ENCODE data around the gene KCNMA1. TPM values are rescaled to one million over a fixed set of nuclear protein-coding genes. Genes with fewer than 3 reads are reported as not detected.

The KCNMA1 gene
- total and polyA plus RNA-seq, 10 donors = 9.3 to 114 (median 51.5) TPM

DNA sequence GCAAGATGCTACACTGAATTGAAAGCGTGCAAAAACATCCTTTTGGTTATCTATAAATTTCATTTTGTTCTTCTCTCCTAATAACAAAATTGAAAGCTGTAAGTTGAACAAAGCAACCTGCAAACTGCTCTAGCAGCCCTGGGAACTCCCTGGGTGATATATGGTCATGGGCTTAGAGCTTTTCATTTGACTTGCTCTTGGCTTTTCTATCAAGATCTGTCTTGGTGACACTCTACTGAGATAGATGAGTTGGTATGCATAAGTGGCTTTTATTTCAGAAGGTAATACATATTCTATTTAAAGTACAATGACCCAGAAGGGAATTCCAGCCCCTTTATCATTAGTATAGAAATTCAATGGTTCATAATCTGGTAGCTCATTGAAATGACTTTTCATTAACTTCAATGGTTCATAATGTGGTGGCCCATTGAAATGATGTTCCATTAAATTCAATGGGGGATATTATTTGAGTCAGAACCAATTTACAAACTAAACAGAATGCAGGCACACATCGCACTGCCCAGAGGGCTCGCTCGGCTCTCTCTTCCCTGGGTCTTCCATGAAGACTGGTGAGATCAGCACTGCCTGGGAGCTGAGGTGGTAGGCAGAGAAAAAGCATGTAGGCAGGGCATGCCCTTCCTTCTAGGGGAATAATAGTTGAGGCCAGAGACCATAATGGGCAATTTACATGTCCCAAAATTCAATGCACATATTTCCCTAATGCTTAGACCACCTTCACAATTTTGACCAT lies 10.1 kb upstream of the KCNMA1 start:
- Histone ChIP-seq H3K27me3 (replicated peaks in 1 of 7) (peaks cover 0 to 51% (median 0%) of the 10 kb centered on the region in 7 donors), H3K36me3 (no peaks in the 10 kb centered on the region), H3K4me1 (no peaks in the 10 kb centered on the region), H3K27ac (no peak overlapping the region), H3K9me3 (peaks cover 0 to 3% (median 2%) of the 10 kb centered on the region in 8 donors), H3K4me3 (no peak overlapping the region)
- TF ChIP-seq POLR2AphosphoS5 (IDR thresholded peaks at IDR 0.05) (no peak), POLR2A (IDR thresholded peaks at IDR 0.05) (no peak)
- TF ChIP-seq, protein P1, sequence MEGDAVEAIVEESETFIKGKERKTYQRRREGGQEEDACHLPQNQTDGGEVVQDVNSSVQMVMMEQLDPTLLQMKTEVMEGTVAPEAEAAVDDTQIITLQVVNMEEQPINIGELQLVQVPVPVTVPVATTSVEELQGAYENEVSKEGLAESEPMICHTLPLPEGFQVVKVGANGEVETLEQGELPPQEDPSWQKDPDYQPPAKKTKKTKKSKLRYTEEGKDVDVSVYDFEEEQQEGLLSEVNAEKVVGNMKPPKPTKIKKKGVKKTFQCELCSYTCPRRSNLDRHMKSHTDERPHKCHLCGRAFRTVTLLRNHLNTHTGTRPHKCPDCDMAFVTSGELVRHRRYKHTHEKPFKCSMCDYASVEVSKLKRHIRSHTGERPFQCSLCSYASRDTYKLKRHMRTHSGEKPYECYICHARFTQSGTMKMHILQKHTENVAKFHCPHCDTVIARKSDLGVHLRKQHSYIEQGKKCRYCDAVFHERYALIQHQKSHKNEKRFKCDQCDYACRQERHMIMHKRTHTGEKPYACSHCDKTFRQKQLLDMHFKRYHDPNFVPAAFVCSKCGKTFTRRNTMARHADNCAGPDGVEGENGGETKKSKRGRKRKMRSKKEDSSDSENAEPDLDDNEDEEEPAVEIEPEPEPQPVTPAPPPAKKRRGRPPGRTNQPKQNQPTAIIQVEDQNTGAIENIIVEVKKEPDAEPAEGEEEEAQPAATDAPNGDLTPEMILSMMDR (IDR thresholded peaks at IDR 0.05 in 8 of 11, conservative IDR thresholded peaks at IDR 0.05 in 3 of 11) = no peak
- WGBS, 5 donors = 88 to 97% (median 93%) methylated on average over 4 of the region's 4 CpGs
- intact Hi-C loops (cut with DNase I; ENCODE audit: low total_unique reads) = no loop called here
- no peak for DNase-seq

DNA sequence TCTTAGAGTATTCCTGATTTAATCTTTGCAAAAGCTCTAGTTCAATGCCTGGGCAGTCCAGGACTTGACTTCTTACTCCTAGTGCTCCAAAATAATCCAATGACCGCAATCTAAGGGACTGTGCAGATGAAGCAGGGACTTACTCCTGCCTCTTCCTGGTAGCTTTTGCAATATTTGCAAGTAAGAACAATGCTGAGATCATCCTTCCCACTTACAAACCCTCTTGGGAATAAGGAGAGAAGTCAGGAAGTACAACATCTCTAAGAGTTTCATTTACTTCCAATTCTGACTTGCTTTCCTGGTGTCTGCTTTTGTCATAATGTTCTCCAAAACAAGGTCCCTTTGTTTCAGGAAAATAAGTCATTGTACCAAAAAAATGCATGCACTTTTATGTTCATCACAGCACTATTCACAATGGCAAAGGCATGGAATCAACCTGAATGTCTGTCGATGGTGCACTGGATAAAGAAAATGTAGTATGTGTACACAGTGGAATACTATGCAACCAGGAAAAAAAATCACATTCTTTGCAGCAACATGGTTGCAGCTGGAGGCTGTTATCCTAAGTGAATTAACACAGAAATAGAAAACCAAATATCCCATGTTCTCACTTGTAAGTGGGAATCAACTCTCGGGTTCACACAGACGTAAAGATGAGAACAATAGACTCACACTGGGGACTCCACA lies 7.1 kb upstream of the KCNMA1 start:
- H3K4me3 ChIP-seq = no peak overlapping the region
- DNase-seq = no peak
- no peaks in the 10 kb centered on the region for H3K36me3 ChIP-seq
- no peak overlapping the region for H3K27ac ChIP-seq
- WGBS, 5 donors = 88 to 94% (median 93%) methylated on average over 4 of the region's 4 CpGs
- H3K9me3 ChIP-seq = no peaks in the 10 kb centered on the region
- intact Hi-C loops (cut with DNase I; ENCODE audit: low total_unique reads) = loop anchor here (2.0 to 5.0 kb wide), 4 partner anchors 252 to 478 kb away; no protein-coding TSS in a partner anchor
- TF ChIP-seq, protein P1 (IDR thresholded peaks at IDR 0.05 in 8 of 11, conservative IDR thresholded peaks at IDR 0.05 in 3 of 11) = no peak
- TF ChIP-seq POLR2AphosphoS5 (IDR thresholded peaks at IDR 0.05) (no peak), POLR2A (IDR thresholded peaks at IDR 0.05) (no peak)
- H3K4me1 ChIP-seq = peaks cover 0 to 12% (median 9%) of the 10 kb centered on the region in 6 donors
- peaks cover 0 to 65% (median 16%) of the 10 kb centered on the region in 7 donors for H3K27me3 ChIP-seq (replicated peaks in 1 of 7)

DNA sequence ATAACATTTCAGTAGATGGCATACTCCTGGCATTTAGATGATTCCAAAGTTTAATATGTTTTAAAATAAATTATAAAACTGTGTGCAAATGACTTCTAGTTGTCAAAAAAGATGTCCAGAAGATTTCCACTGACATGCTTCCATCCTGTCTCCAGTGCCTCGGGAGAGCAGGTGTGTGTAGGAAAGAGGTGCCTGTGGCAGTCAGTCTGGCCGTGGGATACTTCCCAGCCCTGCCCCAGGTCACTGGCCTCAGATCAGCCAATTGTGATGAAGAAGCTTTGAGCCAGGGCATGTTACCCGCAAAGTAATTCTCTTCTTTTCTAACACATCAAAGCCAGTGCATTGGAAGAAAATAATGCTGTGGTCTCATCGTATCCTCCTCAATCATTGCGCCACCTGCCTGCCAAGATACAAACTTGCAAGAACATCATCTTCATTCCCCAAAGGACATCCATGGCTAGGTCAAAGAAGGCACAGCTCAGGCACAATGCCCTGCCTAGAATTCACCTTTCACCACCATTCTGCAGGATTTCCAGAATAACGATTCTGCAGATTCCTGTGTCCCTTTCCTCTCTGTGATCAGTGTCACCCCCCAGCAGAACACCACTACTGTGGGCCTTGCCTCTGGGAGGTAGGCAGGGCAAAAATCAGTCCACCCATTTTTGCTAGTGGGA lies 6.3 kb upstream of the KCNMA1 start:
- 34 to 45% (median 35%) methylated on average over 6 of the region's 6 CpGs for WGBS, 5 donors
- no peak overlapping the region for H3K4me3 ChIP-seq
- TF ChIP-seq POLR2A (IDR thresholded peaks at IDR 0.05) (no peak), POLR2AphosphoS5 (IDR thresholded peaks at IDR 0.05) (no peak)
- TF ChIP-seq, protein P1 (IDR thresholded peaks at IDR 0.05 in 8 of 11, conservative IDR thresholded peaks at IDR 0.05 in 3 of 11) = peak in 10 of 11 experiments; percentile 30 to 72 (median 60)
- intact Hi-C loops (cut with DNase I; ENCODE audit: low total_unique reads) = loop anchor here (2.0 to 5.0 kb wide), 4 partner anchors 252 to 477 kb away; no protein-coding TSS in a partner anchor
- no peaks in the 10 kb centered on the region for H3K9me3 ChIP-seq
- H3K4me1 ChIP-seq = peaks cover 0 to 15% (median 9%) of the 10 kb centered on the region in 6 donors
- H3K27me3 ChIP-seq (replicated peaks in 1 of 7) = peaks cover 2 to 65% (median 24%) of the 10 kb centered on the region in 7 donors
- no peak for DNase-seq
- no peak overlapping the region for H3K27ac ChIP-seq
- no peaks in the 10 kb centered on the region for H3K36me3 ChIP-seq
